Activated CD4-positive, alpha-beta T cell treated with anti-CD3 and anti-CD28 coated beads, Interleukin-2, amount 10 ng/mL, durations not matched to agents 7 days and 5 days (primary cell): ENCODE results near the gene CCR3. TPM values are rescaled to one million over a fixed set of nuclear protein-coding genes. Genes with fewer than 3 reads are reported as not detected.
A peak's percentile ranks its signal among the peaks of the same experiment; 100 is the strongest.

Experiments used
- CTCF ChIA-PET: fragments of 350-600 bp; sonication (Branson Sonifier 250); formaldehyde crosslinking; loops from one replicate; lab custom pipeline; 2021; ENCODE audit warnings: antibody characterized with exemption; lab: Charles Lee
- POLR2A ChIA-PET: fragments of 350-600 bp; sonication (Branson Sonifier 250); formaldehyde crosslinking; loops from one replicate; lab custom pipeline; 2021; ENCODE audit warnings: antibody characterized with exemption; lab: Charles Lee
- DNase-seq: peaks from one replicate; pipeline ENCODE4 v3.0.0-alpha.2; 2020
- H3K27ac Mint-ChIP-seq: one replicate; pipeline ENCODE4 v1.8.0; 2021; ENCODE audit warnings: mild to moderate bottlenecking, moderate library complexity, mixed read lengths
- H3K27me3 Mint-ChIP-seq: one replicate; pipeline ENCODE4 v1.8.0; 2021; ENCODE audit warnings: mixed read lengths
- H3K36me3 Mint-ChIP-seq: one replicate; pipeline ENCODE4 v1.8.0; 2021; ENCODE audit warnings: low read depth, mixed read lengths
- H3K4me1 Mint-ChIP-seq: one replicate; pipeline ENCODE4 v1.8.0; 2021; ENCODE audit warnings: mixed read lengths
- H3K4me3 Mint-ChIP-seq: one replicate; pipeline ENCODE4 v1.8.0; 2021; ENCODE audit warnings: mild to moderate bottlenecking, moderate library complexity, mixed read lengths
- H3K9me3 Mint-ChIP-seq: one replicate; pipeline ENCODE4 v1.8.0; 2021; ENCODE audit warnings: mixed read lengths
- total RNA-seq, 2 experiments: library from RNA; stranded (reverse); gene quantifications; one replicate each; pipeline ENCODE4 v1.2.3, GENCODE V29; 2021

The CCR3 gene
- total RNA-seq, 2 experiments from 2014 or later: not detected

GRCh38 chr3:46293991-46294833 lies 52.0 kb downstream of the CCR3 start:
- Mint-ChIP-seq H3K9me3 (peaks cover 5% of the 10 kb centered on the region), H3K27ac (peak overlapping the region; percentile 65), H3K4me1 (peaks cover 73% of the 10 kb centered on the region), H3K4me3 (no peak overlapping the region), H3K27me3 (peaks cover 15% of the 10 kb centered on the region), H3K36me3 (peaks cover 19% of the 10 kb centered on the region)
- CTCF ChIA-PET: interaction anchor here (0.6 to 2.9 kb wide), 11 partner anchors 9 to 692 kb away, joined by 3 to 9 read pairs (median 4); no protein-coding TSS in a partner anchor
- no peak for DNase-seq
- POLR2A ChIA-PET: no interaction called here

GRCh38 chr3:46296826-46297225 lies 54.6 kb downstream of the CCR3 start:
- no peak for DNase-seq
- Mint-ChIP-seq H3K4me1 (peaks cover 90% of the 10 kb centered on the region), H3K27me3 (peaks cover under 1% of the 10 kb centered on the region), H3K4me3 (no peak overlapping the region), H3K27ac (peak overlapping the region; percentile 10), H3K9me3 (peaks cover 7% of the 10 kb centered on the region), H3K36me3 (peaks cover 27% of the 10 kb centered on the region)
- CTCF ChIA-PET: interaction anchor here (1.1 to 1.8 kb wide), 4 partner anchors 16 to 28 kb away, joined by 3 to 5 read pairs (median 4); no protein-coding TSS in a partner anchor
- POLR2A ChIA-PET: no interaction called here

GRCh38 chr3:46297658-46298423 lies 55.6 kb downstream of the CCR3 start:
- peaks cover 28% of the 10 kb centered on the region for H3K36me3 Mint-ChIP-seq
- no peak for DNase-seq
- ChIA-PET CTCF (interaction anchor here (0.7 to 3.0 kb wide), 3 partner anchors 13 to 66 kb away, joined by 3 to 18 read pairs (median 3); no protein-coding TSS in a partner anchor), POLR2A (no interaction called here)
- H3K4me3 Mint-ChIP-seq: no peak overlapping the region
- peak overlapping the region; percentile 87 for H3K27ac Mint-ChIP-seq
- no peaks in the 10 kb centered on the region for H3K27me3 Mint-ChIP-seq
- peaks cover 92% of the 10 kb centered on the region for H3K4me1 Mint-ChIP-seq
- H3K9me3 Mint-ChIP-seq: peaks cover 7% of the 10 kb centered on the region

GRCh38 chr3:46298871-46299607 lies 56.8 kb downstream of the CCR3 start:
- ChIA-PET POLR2A (interaction anchor here (0.5 to 0.8 kb wide), 2 partner anchors 29 to 71 kb away, joined by 3 read pairs; partner anchors contain the start of gene CCR5), CTCF (interaction anchor here (0.7 to 3.0 kb wide), 8 partner anchors 11 to 79 kb away, joined by 3 to 18 read pairs (median 4); no protein-coding TSS in a partner anchor)
- peaks cover 2% of the 10 kb centered on the region for H3K27me3 Mint-ChIP-seq
- H3K27ac Mint-ChIP-seq: peak overlapping the region; percentile 87
- H3K4me1 Mint-ChIP-seq: peaks cover 80% of the 10 kb centered on the region
- DNase-seq: peak; percentile 27
- H3K4me3 Mint-ChIP-seq: no peak overlapping the region
- peaks cover 7% of the 10 kb centered on the region for H3K9me3 Mint-ChIP-seq
- H3K36me3 Mint-ChIP-seq: peaks cover 28% of the 10 kb centered on the region

GRCh38 chr3:46299608-46300460 lies 57.6 kb downstream of the CCR3 start:
- ChIA-PET CTCF (interaction anchor here (0.6 to 3.0 kb wide), 13 partner anchors 12 to 291 kb away, joined by 3 to 18 read pairs (median 4); no protein-coding TSS in a partner anchor), POLR2A (interaction anchor here (0.7 to 1.1 kb wide), 3 partner anchors 16 to 70 kb away, joined by 3 to 7 read pairs (median 4); partner anchors contain the start of gene CCR5)
- peak overlapping the region; percentile 4 for H3K4me3 Mint-ChIP-seq
- DNase-seq: peak; percentile 32
- peaks cover 7% of the 10 kb centered on the region for H3K9me3 Mint-ChIP-seq
- H3K27me3 Mint-ChIP-seq: peaks cover 9% of the 10 kb centered on the region
- H3K27ac Mint-ChIP-seq: peak overlapping the region; percentile 87
- H3K36me3 Mint-ChIP-seq: peaks cover 22% of the 10 kb centered on the region
- peaks cover 74% of the 10 kb centered on the region for H3K4me1 Mint-ChIP-seq

GRCh38 chr3:46300461-46300789 lies 58.2 kb downstream of the CCR3 start:
- H3K27ac Mint-ChIP-seq: peak overlapping the region; percentile 87
- H3K4me1 Mint-ChIP-seq: peaks cover 73% of the 10 kb centered on the region
- no peak for DNase-seq
- peaks cover 9% of the 10 kb centered on the region for H3K9me3 Mint-ChIP-seq
- peak overlapping the region; percentile 6 for H3K4me3 Mint-ChIP-seq
- peaks cover 24% of the 10 kb centered on the region for H3K36me3 Mint-ChIP-seq
- peaks cover 15% of the 10 kb centered on the region for H3K27me3 Mint-ChIP-seq
- ChIA-PET POLR2A (interaction anchor here (0.7 to 1.1 kb wide), 2 partner anchors 16 to 70 kb away, joined by 4 to 7 read pairs; partner anchors contain the start of gene CCR5), CTCF (interaction anchor here (0.5 to 3.0 kb wide), 8 partner anchors 14 to 144 kb away, joined by 3 to 18 read pairs (median 4); no protein-coding TSS in a partner anchor)

GRCh38 chr3:46301122-46301835 lies 59.0 kb downstream of the CCR3 start:
- POLR2A ChIA-PET: no interaction called here
- CTCF ChIA-PET: interaction anchor here (0.5 to 0.8 kb wide), 2 partner anchors 71 to 109 kb away, joined by 3 read pairs; no protein-coding TSS in a partner anchor
- Mint-ChIP-seq H3K9me3 (peaks cover 9% of the 10 kb centered on the region), H3K36me3 (peaks cover 20% of the 10 kb centered on the region), H3K27ac (peak overlapping the region; percentile 87), H3K4me3 (no peak overlapping the region), H3K4me1 (peaks cover 66% of the 10 kb centered on the region), H3K27me3 (peaks cover 19% of the 10 kb centered on the region)
- peak; percentile 24 for DNase-seq

- Mint-ChIP-seq H3K27ac (no peak overlapping the region), H3K4me3 (no peak overlapping the region), H3K4me1 (peaks cover 46% of the 10 kb centered on the region), H3K27me3 (peaks cover 34% of the 10 kb centered on the region), H3K36me3 (peaks cover 15% of the 10 kb centered on the region), H3K9me3 (peaks cover 4% of the 10 kb centered on the region)
- no peak for DNase-seq
- POLR2A ChIA-PET: no interaction called here
- CTCF ChIA-PET: interaction anchor here (0.7 to 2.7 kb wide), 7 partner anchors 9 to 270 kb away, joined by 3 to 13 read pairs (median 3); partner anchors contain the start of gene CCR5
Measured at GRCh38 chr3:46303240-46303639, 61.0 kb downstream of the CCR3 start.

GRCh38 chr3:46304739-46305138 lies 62.5 kb downstream of the CCR3 start:
- H3K4me3 Mint-ChIP-seq: no peak overlapping the region
- peaks cover 47% of the 10 kb centered on the region for H3K27me3 Mint-ChIP-seq
- DNase-seq: no peak
- peaks cover 23% of the 10 kb centered on the region for H3K36me3 Mint-ChIP-seq
- CTCF ChIA-PET: interaction anchor here (0.7 kb wide), 1 partner anchor 639 kb away, joined by 3 read pairs; no protein-coding TSS in a partner anchor
- POLR2A ChIA-PET: no interaction called here
- no peak overlapping the region for H3K27ac Mint-ChIP-seq
- H3K9me3 Mint-ChIP-seq: peaks cover 4% of the 10 kb centered on the region
- H3K4me1 Mint-ChIP-seq: peaks cover 31% of the 10 kb centered on the region

- Mint-ChIP-seq H3K9me3 (peaks cover 21% of the 10 kb centered on the region), H3K4me3 (no peak overlapping the region), H3K36me3 (peaks cover 18% of the 10 kb centered on the region), H3K27ac (no peak overlapping the region), H3K27me3 (peaks cover 46% of the 10 kb centered on the region), H3K4me1 (peaks cover 11% of the 10 kb centered on the region)
- DNase-seq: no peak
- ChIA-PET POLR2A (no interaction called here), CTCF (interaction anchor here (1.0 to 1.6 kb wide), 3 partner anchors 10 to 56 kb away, joined by 3 to 5 read pairs (median 4); no protein-coding TSS in a partner anchor)
Measured at GRCh38 chr3:46312991-46313390, 70.7 kb downstream of the CCR3 start.
